ENCODE results near the gene ZSCAN30. TPM values are rescaled to one million over a fixed set of nuclear protein-coding genes. Genes with fewer than 3 reads are reported as not detected.

Gene ZSCAN30
- total RNA-seq, 2 experiments from 2014 or later = 11.3 to 13.1 TPM

Other genes starting within 250 kb of the ZSCAN30 start
- gene MAPRE2, start 248.8 kb downstream of the ZSCAN30 start, total RNA-seq = 10 to 100 TPM; 49.0 to 50.9 TPM
- 10 to 100 TPM; 16.1 to 17.3 TPM for gene ZNF397, start 49.2 kb downstream of the ZSCAN30 start, total RNA-seq
- gene ZNF24, start 54.2 kb upstream of the ZSCAN30 start, total RNA-seq = 10 to 100 TPM; 47.7 to 48.8 TPM
- gene ZNF396, start 87.1 kb upstream of the ZSCAN30 start, total RNA-seq = 1 to 10 TPM in 1 of 2 experiments, under 1 TPM in 1; 0.99 to 1.1 TPM
- gene INO80C, start 207.7 kb upstream of the ZSCAN30 start, total RNA-seq = 10 to 100 TPM; 29.3 to 32.7 TPM

All from activated CD8-positive, alpha-beta memory T cell treated with anti-CD3 and anti-CD28 coated beads for 36 hours (primary cell).